ENCODE measurements around the gene DSC3. TPM values are rescaled to one million over a fixed set of nuclear protein-coding genes. Genes with fewer than 3 reads are reported as not detected.

DSC3 gene
- total RNA-seq, 1 experiment from 2014 or later = 0.61 TPM

GRCh38 chr18:30967701-30968100, 74.8 kb downstream of the DSC3 start:
- H3K4me3 Mint-ChIP-seq = no peak overlapping the region
- Histone ChIP-seq H3K27ac (ENCODE audit: insufficient read length, low read depth, low read length) (no peak overlapping the region), H4K91ac (ENCODE audit: insufficient read length, low read depth, low read length) (no peak overlapping the region), H3K4ac (ENCODE audit: low read depth, low read length) (no peak overlapping the region), H4K8ac (replicated peaks; ENCODE audit: insufficient read length, low read depth, low read length) (no peak overlapping the region), H2AFZ (ENCODE audit: low read length) (no peak overlapping the region), H3K18ac (ENCODE audit: insufficient read length, low read depth, low read length) (no peak overlapping the region), H3K27me3 (ENCODE audit: insufficient read depth, low read length) (no peaks in the 10 kb centered on the region), H2BK15ac (ENCODE audit: low read depth, low read length) (no peak overlapping the region), H3K4me1 (ENCODE audit: insufficient read depth, low read length) (no peaks in the 10 kb centered on the region), H2BK20ac (ENCODE audit: low read depth, low read length, poor library complexity, severe bottlenecking) (no peak overlapping the region), H3K79me1 (ENCODE audit: insufficient read depth, low read depth, low read length, poor library complexity, severe bottlenecking) (no peaks in the 10 kb centered on the region), H3K23ac (ENCODE audit: insufficient read length, low read depth, low read length) (no peak overlapping the region), H3K4me2 (ENCODE audit: insufficient read depth, insufficient read length, low read length) (no peak overlapping the region), H2BK12ac (ENCODE audit: insufficient read length, low read depth, low read length) (no peak overlapping the region), H3K9me3 (ENCODE audit: control insufficient read depth, low read depth, low read length) (no peaks in the 10 kb centered on the region), H3K23me2 (ENCODE audit: insufficient read length, low read depth, low read length, poor library complexity, severe bottlenecking) (no peaks in the 10 kb centered on the region), H3K14ac (ENCODE audit: insufficient read depth, low read length) (no peak overlapping the region), H2BK120ac (ENCODE audit: low read depth, low read length, poor library complexity, severe bottlenecking) (no peak overlapping the region), H2AK5ac (ENCODE audit: insufficient read length, low read length) (no peak overlapping the region), H3T11ph (ENCODE audit: low read length) (no peak overlapping the region), H4K20me1 (ENCODE audit: control insufficient read depth, insufficient read depth, insufficient read length) (no peaks in the 10 kb centered on the region), H3K9ac (ENCODE audit: extremely low read depth, insufficient read length, low read length) (no peak overlapping the region), H4K5ac (ENCODE audit: insufficient read length, low read depth, low read length) (no peak overlapping the region), H2BK5ac (ENCODE audit: insufficient read length, low read length) (no peak overlapping the region), H3K56ac (ENCODE audit: insufficient read length, low read depth, low read length) (no peak overlapping the region), H3K79me2 (ENCODE audit: insufficient read depth, low read length) (no peaks in the 10 kb centered on the region)
- H3K27ac Mint-ChIP-seq = no peak overlapping the region
- no peak for TF ChIP-seq CTCF (conservative IDR thresholded peaks at IDR 0.05)
- H3K4me1 Mint-ChIP-seq = peaks cover 0 to 2% of the 10 kb centered on the region in 2 experiments; a peak in 1 of 4 replicates
- WGBS (ENCODE audit: extremely low coverage, insufficient read length, low lambda C conversion rate) = no CpG with 5 or more reads among the region's 4 CpGs
- H3K36me3 Mint-ChIP-seq (ENCODE audit: insufficient read depth in 1 of 3, low read depth in 3 of 3) = no peaks in the 10 kb centered on the region
- DNase-seq = no peak
- H3K27me3 Mint-ChIP-seq (ENCODE audit: low read depth) = no peaks in the 10 kb centered on the region
- H3K9me3 Mint-ChIP-seq = no peaks in the 10 kb centered on the region

Data from H9 (cell line).